ENCODE results near the gene SLX4.

The SLX4 gene

DNA sequence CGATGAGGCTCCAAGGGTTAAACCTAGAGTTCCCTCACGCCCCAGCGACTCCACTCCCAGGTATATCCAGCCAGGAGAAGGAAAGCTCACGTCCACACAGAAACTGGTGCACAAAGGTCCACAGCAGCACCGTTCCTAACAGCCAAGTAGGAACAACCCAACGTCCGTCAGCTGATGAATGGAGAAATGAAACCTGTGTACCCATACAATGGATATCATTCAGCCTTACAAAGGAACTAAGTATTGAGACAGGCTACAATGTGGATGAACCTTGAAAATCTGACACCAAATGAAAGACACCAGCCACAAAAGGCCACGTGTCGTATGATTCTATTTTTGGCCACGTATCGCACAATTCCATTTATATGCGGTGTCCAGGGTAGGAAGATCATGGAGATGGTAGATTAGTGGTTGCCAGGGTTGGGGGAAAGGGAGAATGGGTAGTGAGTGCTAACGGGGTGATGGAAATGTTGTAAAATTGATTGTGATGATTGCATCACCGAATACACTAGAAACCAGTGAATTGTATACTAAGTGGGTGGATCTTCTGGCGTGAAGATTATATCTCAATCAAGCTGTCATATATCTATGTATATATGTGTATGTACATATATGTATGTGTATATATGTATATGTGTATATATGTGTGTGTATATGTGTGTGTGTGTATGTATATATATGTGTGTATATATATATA, 64.3 kb downstream of the SLX4 start:
- TF ChIP-seq POLR2AphosphoS5 (IDR thresholded peaks at IDR 0.05; ENCODE audit: low read depth, low read length) (no peak), FOXP2 (optimal IDR thresholded peaks at IDR 0.05; ENCODE audit: borderline replicate concordance, extremely low read depth, extremely low read length, insufficient read depth) (no peak), TAF1 (IDR thresholded peaks at IDR 0.05; ENCODE audit: borderline replicate concordance, insufficient read depth, low read length) (no peak), SIN3A (IDR thresholded peaks at IDR 0.05; ENCODE audit: borderline replicate concordance, insufficient read depth, low read length) (no peak)
- TF ChIP-seq, protein P1, sequence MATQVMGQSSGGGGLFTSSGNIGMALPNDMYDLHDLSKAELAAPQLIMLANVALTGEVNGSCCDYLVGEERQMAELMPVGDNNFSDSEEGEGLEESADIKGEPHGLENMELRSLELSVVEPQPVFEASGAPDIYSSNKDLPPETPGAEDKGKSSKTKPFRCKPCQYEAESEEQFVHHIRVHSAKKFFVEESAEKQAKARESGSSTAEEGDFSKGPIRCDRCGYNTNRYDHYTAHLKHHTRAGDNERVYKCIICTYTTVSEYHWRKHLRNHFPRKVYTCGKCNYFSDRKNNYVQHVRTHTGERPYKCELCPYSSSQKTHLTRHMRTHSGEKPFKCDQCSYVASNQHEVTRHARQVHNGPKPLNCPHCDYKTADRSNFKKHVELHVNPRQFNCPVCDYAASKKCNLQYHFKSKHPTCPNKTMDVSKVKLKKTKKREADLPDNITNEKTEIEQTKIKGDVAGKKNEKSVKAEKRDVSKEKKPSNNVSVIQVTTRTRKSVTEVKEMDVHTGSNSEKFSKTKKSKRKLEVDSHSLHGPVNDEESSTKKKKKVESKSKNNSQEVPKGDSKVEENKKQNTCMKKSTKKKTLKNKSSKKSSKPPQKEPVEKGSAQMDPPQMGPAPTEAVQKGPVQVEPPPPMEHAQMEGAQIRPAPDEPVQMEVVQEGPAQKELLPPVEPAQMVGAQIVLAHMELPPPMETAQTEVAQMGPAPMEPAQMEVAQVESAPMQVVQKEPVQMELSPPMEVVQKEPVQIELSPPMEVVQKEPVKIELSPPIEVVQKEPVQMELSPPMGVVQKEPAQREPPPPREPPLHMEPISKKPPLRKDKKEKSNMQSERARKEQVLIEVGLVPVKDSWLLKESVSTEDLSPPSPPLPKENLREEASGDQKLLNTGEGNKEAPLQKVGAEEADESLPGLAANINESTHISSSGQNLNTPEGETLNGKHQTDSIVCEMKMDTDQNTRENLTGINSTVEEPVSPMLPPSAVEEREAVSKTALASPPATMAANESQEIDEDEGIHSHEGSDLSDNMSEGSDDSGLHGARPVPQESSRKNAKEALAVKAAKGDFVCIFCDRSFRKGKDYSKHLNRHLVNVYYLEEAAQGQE (IDR thresholded peaks at IDR 0.05; ENCODE audit: insufficient read depth in 1 of 2, low read depth in 2 of 2, low read length in 2 of 2) = no peak

DNA sequence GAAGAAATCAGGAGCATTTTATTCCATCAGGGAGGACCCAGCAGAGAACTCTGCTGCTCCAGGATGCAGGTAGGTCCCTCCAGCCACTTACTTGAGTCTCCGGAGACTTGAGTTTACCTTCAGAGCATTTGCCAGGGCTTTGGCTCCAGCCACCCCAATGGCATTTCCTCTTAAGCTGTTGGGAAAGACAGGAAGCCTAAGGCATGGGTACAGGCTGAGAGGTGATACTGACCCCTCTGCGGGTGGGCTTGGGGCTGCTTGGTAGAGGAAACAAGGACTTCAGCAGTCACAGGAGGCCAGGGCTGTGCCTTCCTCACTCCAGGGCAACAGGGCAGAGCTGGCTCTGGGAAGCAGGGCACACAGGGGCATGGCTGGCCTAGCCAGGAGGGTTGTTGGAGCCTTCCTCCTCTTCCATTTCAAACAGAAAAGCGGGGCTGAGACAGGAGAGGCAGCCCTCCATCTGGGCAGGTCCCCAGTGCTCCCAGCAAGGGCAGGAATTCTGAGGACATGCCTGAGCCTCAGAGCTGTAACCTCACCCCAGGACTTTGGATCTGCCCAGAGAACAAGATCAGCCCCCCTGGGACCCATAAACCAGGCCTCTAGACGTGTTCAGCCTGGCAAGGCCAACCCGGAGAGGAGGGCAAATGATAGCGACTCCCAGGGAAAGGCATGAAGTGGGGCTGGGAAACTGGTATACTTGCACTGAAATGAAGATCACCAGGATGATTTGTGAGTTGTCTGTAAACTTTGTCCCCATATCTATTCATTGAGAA, 68.6 kb downstream of the SLX4 start:
- TF ChIP-seq SIN3A (IDR thresholded peaks at IDR 0.05; ENCODE audit: borderline replicate concordance, insufficient read depth, low read length) = no peak
- TF ChIP-seq FOXP2 (optimal IDR thresholded peaks at IDR 0.05; ENCODE audit: borderline replicate concordance, extremely low read depth, extremely low read length, insufficient read depth) = no peak
- TF ChIP-seq, protein P1 (IDR thresholded peaks at IDR 0.05; ENCODE audit: insufficient read depth in 1 of 2, low read depth in 2 of 2, low read length in 2 of 2) = no peak
- TF ChIP-seq POLR2AphosphoS5 (IDR thresholded peaks at IDR 0.05; ENCODE audit: low read depth, low read length) = no peak
- no peak for TF ChIP-seq TAF1 (IDR thresholded peaks at IDR 0.05; ENCODE audit: borderline replicate concordance, insufficient read depth, low read length)

DNA sequence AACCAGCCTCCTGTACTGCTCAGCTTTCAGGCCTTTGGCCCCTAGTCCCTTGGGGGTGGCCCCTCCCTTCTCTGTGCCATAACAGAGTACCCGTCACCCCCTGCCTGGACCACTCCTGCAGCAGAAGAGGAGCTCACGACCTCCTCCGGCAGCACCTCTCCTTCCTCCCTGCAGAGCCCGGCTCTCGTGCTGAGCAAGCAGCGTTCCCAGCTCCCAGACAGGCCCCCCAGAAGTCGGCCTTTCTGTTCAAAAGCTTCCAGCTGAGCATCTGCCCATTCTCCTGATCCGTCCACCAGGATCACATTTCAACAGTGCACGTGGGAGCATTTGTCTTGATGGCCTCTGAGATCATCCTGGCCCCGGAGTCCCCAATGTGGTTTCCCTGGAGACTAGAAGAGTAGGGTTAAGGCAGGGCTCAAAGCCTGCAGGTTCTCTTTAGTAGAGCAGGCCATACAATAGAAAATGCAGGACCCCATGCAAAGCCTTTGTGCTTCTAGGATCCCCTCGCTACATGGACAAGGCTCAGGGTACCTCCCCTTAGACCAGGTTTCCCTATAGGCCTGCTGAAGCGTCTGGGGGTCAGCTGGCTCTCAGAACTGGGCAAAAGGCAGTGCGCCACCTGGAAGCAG, 69.8 kb downstream of the SLX4 start:
- TF ChIP-seq TAF1 (IDR thresholded peaks at IDR 0.05; ENCODE audit: borderline replicate concordance, insufficient read depth, low read length) (no peak), FOXP2 (optimal IDR thresholded peaks at IDR 0.05; ENCODE audit: borderline replicate concordance, extremely low read depth, extremely low read length, insufficient read depth) (no peak), SIN3A (IDR thresholded peaks at IDR 0.05; ENCODE audit: borderline replicate concordance, insufficient read depth, low read length) (no peak), POLR2AphosphoS5 (IDR thresholded peaks at IDR 0.05; ENCODE audit: low read depth, low read length) (no peak)
- TF ChIP-seq, protein P1 (IDR thresholded peaks at IDR 0.05; ENCODE audit: insufficient read depth in 1 of 2, low read depth in 2 of 2, low read length in 2 of 2) = no peak

DNA sequence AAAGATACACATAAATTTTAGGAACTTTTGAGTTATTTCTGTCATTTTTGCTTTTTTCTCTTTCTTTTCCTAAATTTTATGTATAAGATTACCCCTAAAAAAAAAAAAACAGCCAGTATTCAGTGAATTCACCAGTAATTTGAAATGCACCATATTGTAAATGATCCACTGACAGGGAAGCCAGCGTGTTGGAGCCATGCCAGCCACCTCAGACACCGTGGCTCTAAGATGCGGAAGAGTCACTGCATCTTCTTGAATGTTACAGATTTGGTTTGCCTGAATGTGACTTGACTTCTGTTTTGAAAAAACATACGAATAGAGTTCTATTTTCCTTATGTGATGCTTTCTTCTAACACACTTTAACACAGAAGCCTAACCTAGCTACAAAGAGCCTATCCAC, 73.2 kb downstream of the SLX4 start:
- TF ChIP-seq, protein P1 (IDR thresholded peaks at IDR 0.05; ENCODE audit: insufficient read depth in 1 of 2, low read depth in 2 of 2, low read length in 2 of 2) = no peak
- TF ChIP-seq POLR2AphosphoS5 (IDR thresholded peaks at IDR 0.05; ENCODE audit: low read depth, low read length) (no peak), TAF1 (IDR thresholded peaks at IDR 0.05; ENCODE audit: borderline replicate concordance, insufficient read depth, low read length) (no peak), SIN3A (IDR thresholded peaks at IDR 0.05; ENCODE audit: borderline replicate concordance, insufficient read depth, low read length) (no peak), FOXP2 (optimal IDR thresholded peaks at IDR 0.05; ENCODE audit: borderline replicate concordance, extremely low read depth, extremely low read length, insufficient read depth) (no peak)
